BLaER1 (cell line): ENCODE results near the gene RILPL1.
"Not testable (repeated sequence)": the region's sequence is repeated elsewhere in the genome, so short reads cannot be mapped to it uniquely, and the experiment has no call there.

Source experiments
- H3K27ac ChIP-seq: shearing (Covaris generic); formaldehyde crosslinking; 2 replicates; pipeline ENCODE4 v1.8.1; 2022
- H3K27me3 ChIP-seq: shearing (Covaris generic); formaldehyde crosslinking; 2 replicates; pipeline ENCODE4 v1.8.1; 2022
- H3K36me3 ChIP-seq: shearing (Covaris generic); formaldehyde crosslinking; 2 replicates; pipeline ENCODE4 v1.8.1; 2022
- H3K4me1 ChIP-seq: shearing (Covaris generic); formaldehyde crosslinking; 2 replicates; pipeline ENCODE4 v1.8.1; 2022
- H3K4me2 ChIP-seq: shearing (Covaris generic); formaldehyde crosslinking; 2 replicates; pipeline ENCODE4 v1.8.1; 2022
- H3K4me3 ChIP-seq: shearing (Covaris generic); formaldehyde crosslinking; 2 replicates; pipeline ENCODE4 v1.8.1; 2022
- H3K9ac ChIP-seq: shearing (Covaris generic); formaldehyde crosslinking; 2 replicates; pipeline ENCODE4 v1.8.1; 2022
- H3K9me3 ChIP-seq: shearing (Covaris generic); formaldehyde crosslinking; 2 replicates; pipeline ENCODE4 v1.8.1; 2022
- H4K20me1 ChIP-seq: shearing (Covaris generic); formaldehyde crosslinking; 2 replicates; pipeline ENCODE4 v1.8.1; 2022
- Cebpa-rat ChIP-seq: shearing (Covaris generic); IDR thresholded peaks from 2 replicates; pipeline ENCODE4 v1.8.1; 2022

The RILPL1 gene

GRCh38 chr12:123529686-123530085 is 3.8 kb downstream of the RILPL1 start:
- peaks cover 28% of the 10 kb centered on the region for H4K20me1 ChIP-seq
- H3K4me1 ChIP-seq: peaks cover 37% of the 10 kb centered on the region
- no peaks in the 10 kb centered on the region for H3K9me3 ChIP-seq
- no peak for TF ChIP-seq Cebpa-rat
- H3K27ac ChIP-seq: no peak overlapping the region
- no peaks in the 10 kb centered on the region for H3K27me3 ChIP-seq
- no peak overlapping the region for H3K9ac ChIP-seq
- no peaks in the 10 kb centered on the region for H3K36me3 ChIP-seq
- no peak overlapping the region for H3K4me2 ChIP-seq
- H3K4me3 ChIP-seq: no peak overlapping the region

DNA sequence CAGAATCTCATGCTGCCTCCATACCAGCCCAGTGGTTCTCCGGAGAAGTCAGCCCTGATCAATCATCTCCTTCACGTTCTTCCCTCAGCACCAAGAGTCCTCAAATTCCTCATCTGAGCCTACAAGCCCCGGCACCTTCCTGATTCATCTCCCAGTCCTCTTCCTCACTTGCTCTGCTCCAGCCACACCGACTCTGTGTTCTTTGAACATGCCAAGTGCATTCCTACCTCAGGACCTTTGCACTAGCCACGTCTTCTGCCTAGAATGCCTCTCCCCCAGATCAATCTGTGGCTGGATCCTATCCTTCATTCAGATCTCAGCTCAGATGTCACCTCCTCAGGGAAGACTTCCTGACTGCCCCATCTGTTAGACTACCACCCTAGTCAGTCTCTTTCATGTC is 4.7 kb downstream of the RILPL1 start:
- no peak overlapping the region for H3K4me3 ChIP-seq
- peaks cover 2% of the 10 kb centered on the region; the same call in 1 of the 2 replicates for H3K36me3 ChIP-seq
- no peaks in the 10 kb centered on the region for H3K27me3 ChIP-seq
- H4K20me1 ChIP-seq: peaks cover 28% of the 10 kb centered on the region
- no peak overlapping the region for H3K27ac ChIP-seq
- H3K9ac ChIP-seq: no peak overlapping the region
- TF ChIP-seq Cebpa-rat: no peak
- H3K4me2 ChIP-seq: no peak overlapping the region
- no peaks in the 10 kb centered on the region for H3K9me3 ChIP-seq
- H3K4me1 ChIP-seq: peaks cover 31% of the 10 kb centered on the region

- Histone ChIP-seq H4K20me1 (peaks cover 12% of the 10 kb centered on the region), H3K27me3 (no peaks in the 10 kb centered on the region), H3K9ac (no peak overlapping the region), H3K4me2 (no peak overlapping the region), H3K27ac (no peak overlapping the region), H3K9me3 (no peaks in the 10 kb centered on the region), H3K36me3 (peaks cover 24% of the 10 kb centered on the region), H3K4me1 (peaks cover 14% of the 10 kb centered on the region), H3K4me3 (no peak overlapping the region)
- TF ChIP-seq Cebpa-rat: no peak
Measured at GRCh38 chr12:123526542-123527080, 6.9 kb downstream of the RILPL1 start.

DNA sequence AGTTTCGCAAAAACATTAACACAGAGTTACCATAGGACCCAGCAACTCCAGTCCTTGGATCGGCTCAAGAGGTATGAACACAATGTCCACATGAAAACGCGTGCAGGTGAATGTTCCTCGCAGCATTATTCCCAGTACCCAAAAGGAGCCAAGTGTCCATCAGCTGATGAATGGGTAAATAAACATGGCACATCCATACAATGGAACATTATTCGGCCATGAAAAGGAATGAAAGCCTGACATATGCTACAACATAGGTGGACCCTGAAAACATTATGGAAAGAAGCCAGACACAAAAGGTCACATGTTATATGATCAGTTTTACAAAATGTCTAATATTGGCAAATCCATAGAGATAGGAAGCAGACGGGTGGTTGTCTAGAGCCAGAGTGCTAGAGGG is 9.1 kb downstream of the RILPL1 start:
- H3K9me3 ChIP-seq: no peaks in the 10 kb centered on the region
- no peak overlapping the region for H3K27ac ChIP-seq
- no peaks in the 10 kb centered on the region for H4K20me1 ChIP-seq
- no peaks in the 10 kb centered on the region for H3K4me1 ChIP-seq
- no peaks in the 10 kb centered on the region for H3K27me3 ChIP-seq
- peaks cover 40% of the 10 kb centered on the region for H3K36me3 ChIP-seq
- no peak overlapping the region for H3K4me3 ChIP-seq
- TF ChIP-seq Cebpa-rat: no peak
- no peak overlapping the region for H3K4me2 ChIP-seq
- H3K9ac ChIP-seq: no peak overlapping the region

- peaks cover 49% of the 10 kb centered on the region for H3K36me3 ChIP-seq
- H3K27ac ChIP-seq: no peak overlapping the region
- H4K20me1 ChIP-seq: no peaks in the 10 kb centered on the region
- no peak overlapping the region for H3K4me2 ChIP-seq
- TF ChIP-seq Cebpa-rat: no peak
- no peaks in the 10 kb centered on the region for H3K9me3 ChIP-seq
- no peak overlapping the region for H3K9ac ChIP-seq
- no peaks in the 10 kb centered on the region for H3K27me3 ChIP-seq
- H3K4me3 ChIP-seq: no peak overlapping the region
- no peaks in the 10 kb centered on the region for H3K4me1 ChIP-seq
Measured at GRCh38 chr12:123523518-123523917, 10.0 kb downstream of the RILPL1 start.

- no peak overlapping the region for H3K4me3 ChIP-seq
- no peaks in the 10 kb centered on the region for H4K20me1 ChIP-seq
- H3K9ac ChIP-seq: no peak overlapping the region
- H3K27me3 ChIP-seq: no peaks in the 10 kb centered on the region
- H3K4me1 ChIP-seq: no peaks in the 10 kb centered on the region
- no peak overlapping the region for H3K27ac ChIP-seq
- TF ChIP-seq Cebpa-rat: no peak
- no peaks in the 10 kb centered on the region for H3K9me3 ChIP-seq
- H3K4me2 ChIP-seq: no peak overlapping the region
- H3K36me3 ChIP-seq: peaks cover 60% of the 10 kb centered on the region
Measured at GRCh38 chr12:123522164-123522563, 11.4 kb downstream of the RILPL1 start.

- Histone ChIP-seq H3K4me3 (no peak overlapping the region), H3K27ac (no peak overlapping the region), H3K4me1 (no peaks in the 10 kb centered on the region), H3K4me2 (no peak overlapping the region), H4K20me1 (no peaks in the 10 kb centered on the region), H3K9me3 (no peaks in the 10 kb centered on the region), H3K36me3 (peaks cover 72% of the 10 kb centered on the region), H3K9ac (no peak overlapping the region), H3K27me3 (no peaks in the 10 kb centered on the region)
- TF ChIP-seq Cebpa-rat: no peak
Measured at GRCh38 chr12:123520567-123521474, 12.7 kb downstream of the RILPL1 start.

- Histone ChIP-seq H3K27me3 (no peaks in the 10 kb centered on the region), H3K9me3 (no peaks in the 10 kb centered on the region), H3K36me3 (peaks cover 72% of the 10 kb centered on the region), H4K20me1 (no peaks in the 10 kb centered on the region), H3K4me1 (no peaks in the 10 kb centered on the region), H3K9ac (no peak overlapping the region), H3K4me3 (no peak overlapping the region), H3K27ac (no peak overlapping the region), H3K4me2 (no peak overlapping the region)
- no peak for TF ChIP-seq Cebpa-rat
Measured at GRCh38 chr12:123519141-123520001, 14.1 kb downstream of the RILPL1 start.

GRCh38 chr12:123516216-123516780 is 17.2 kb downstream of the RILPL1 start:
- Histone ChIP-seq H3K36me3 (peaks cover 49% of the 10 kb centered on the region), H3K27me3 (no peaks in the 10 kb centered on the region), H3K9me3 (no peaks in the 10 kb centered on the region), H3K4me1 (peaks cover 17% of the 10 kb centered on the region), H3K9ac (no peak overlapping the region), H3K27ac (no peak overlapping the region), H3K4me3 (no peak overlapping the region), H4K20me1 (no peaks in the 10 kb centered on the region), H3K4me2 (no peak overlapping the region)
- TF ChIP-seq Cebpa-rat: no peak

- not testable (repeated sequence) for H3K4me3 ChIP-seq, H3K9me3 ChIP-seq, H3K27ac ChIP-seq, H3K4me2 ChIP-seq, H3K9ac ChIP-seq, H3K27me3 ChIP-seq, H4K20me1 ChIP-seq
- Histone ChIP-seq H3K4me1 (peaks cover 21% of the 10 kb centered on the region), H3K36me3 (peaks cover 41% of the 10 kb centered on the region)
Measured at GRCh38 chr12:123514582-123515221, 18.8 kb downstream of the RILPL1 start.
